HL-60 (cell line): ENCODE results near the gene NCOA5.

Experiments used
- DNase-seq, 2 experiments: peaks; one replicate each; pipeline ENCODE4 v3.0.0-alpha.2; 2010 to 2020; ENCODE audit warnings: low read depth in 1 of 2, low spot score in 1 of 2
- H3K27ac ChIP-seq: fragments of 250-450 bp; sonication (Bioruptor Pico); replicated peaks from 2 replicates; pipeline ENCODE4 v1.5.1; 2020; ENCODE audit warnings: mild to moderate bottlenecking, moderate library complexity
- H3K27me3 ChIP-seq: fragments of 250-450 bp; sonication (Bioruptor Pico); 2 replicates; pipeline ENCODE4 v1.5.1; 2021; ENCODE audit warnings: mild to moderate bottlenecking, moderate library complexity; ENCODE audit not compliant: insufficient read depth, poor library complexity, severe bottlenecking
- H3K4me3 ChIP-seq: replicated peaks from 2 replicates; pipeline ENCODE4 v1.5.1; 2011; ENCODE audit warnings: mild to moderate bottlenecking, control low read depth, low read length; ENCODE audit not compliant: insufficient read depth
- GABPA ChIP-seq: IDR thresholded peaks from 2 replicates; pipeline ENCODE4 v1.6.1; 2012; ENCODE audit warnings: low read depth
- POLR2AphosphoS5 ChIP-seq: IDR thresholded peaks from 2 replicates; pipeline ENCODE4 v1.6.1; 2012; ENCODE audit warnings: low read depth
- REST ChIP-seq: IDR thresholded peaks from 2 replicates; pipeline ENCODE4 v1.6.1; 2012; ENCODE audit warnings: low read depth; ENCODE audit not compliant: insufficient replicate concordance
- SPI1 ChIP-seq: IDR thresholded peaks from 2 replicates; pipeline ENCODE4 v1.6.1; 2012; ENCODE audit warnings: low read depth, mild to moderate bottlenecking, borderline replicate concordance
- TF ChIP-seq, protein P1 (sequence below): IDR thresholded peaks from one replicate; pipeline ENCODE4 v1.5.1; 2011; ENCODE audit warnings: low read length, control low read depth, inconsistent platforms; ENCODE audit not compliant: insufficient read depth

The NCOA5 gene

DNA sequence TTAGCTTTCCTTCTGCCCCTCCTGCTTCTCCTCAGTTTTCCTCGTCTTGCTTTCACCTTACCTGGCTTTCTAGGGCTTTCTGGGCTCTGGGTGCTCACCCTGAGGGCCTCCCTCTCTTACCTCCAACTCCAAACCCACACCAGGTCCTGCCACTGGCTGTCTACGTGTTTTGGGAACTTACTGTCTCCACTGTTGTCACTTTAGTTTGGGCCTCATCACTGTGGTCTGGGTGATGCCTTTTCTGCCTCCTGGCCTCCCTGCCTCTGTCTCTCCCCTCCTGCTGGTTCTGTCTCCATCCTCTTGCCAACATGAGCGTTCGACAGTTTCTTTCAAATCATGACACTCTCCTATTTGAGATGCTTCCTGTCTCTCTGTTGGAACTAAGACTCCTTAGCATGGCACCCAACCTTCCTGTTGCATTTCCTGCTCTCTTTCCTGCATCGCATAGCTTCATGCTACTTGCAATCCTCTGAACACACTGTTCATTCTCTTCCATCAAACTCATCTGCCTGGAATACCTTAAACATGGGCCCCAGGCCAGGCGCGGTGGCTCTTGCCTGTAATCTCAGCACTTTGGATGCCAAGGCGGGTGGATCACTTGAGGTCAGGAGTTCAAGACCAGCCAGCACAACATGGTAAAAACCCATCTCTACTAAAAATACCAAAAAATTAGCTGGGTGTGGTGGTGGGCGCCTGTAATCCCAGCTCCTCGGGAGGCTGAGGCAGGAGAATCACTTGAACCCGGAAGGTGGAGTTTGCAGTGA lies 33.9 kb upstream of the NCOA5 start:
- Histone ChIP-seq H3K27me3 (peaks cover 5% of the 10 kb centered on the region), H3K27ac (no peak overlapping the region)

GRCh38 chr20:46122516-46123481 lies 33.0 kb upstream of the NCOA5 start:
- TF ChIP-seq, protein P1, sequence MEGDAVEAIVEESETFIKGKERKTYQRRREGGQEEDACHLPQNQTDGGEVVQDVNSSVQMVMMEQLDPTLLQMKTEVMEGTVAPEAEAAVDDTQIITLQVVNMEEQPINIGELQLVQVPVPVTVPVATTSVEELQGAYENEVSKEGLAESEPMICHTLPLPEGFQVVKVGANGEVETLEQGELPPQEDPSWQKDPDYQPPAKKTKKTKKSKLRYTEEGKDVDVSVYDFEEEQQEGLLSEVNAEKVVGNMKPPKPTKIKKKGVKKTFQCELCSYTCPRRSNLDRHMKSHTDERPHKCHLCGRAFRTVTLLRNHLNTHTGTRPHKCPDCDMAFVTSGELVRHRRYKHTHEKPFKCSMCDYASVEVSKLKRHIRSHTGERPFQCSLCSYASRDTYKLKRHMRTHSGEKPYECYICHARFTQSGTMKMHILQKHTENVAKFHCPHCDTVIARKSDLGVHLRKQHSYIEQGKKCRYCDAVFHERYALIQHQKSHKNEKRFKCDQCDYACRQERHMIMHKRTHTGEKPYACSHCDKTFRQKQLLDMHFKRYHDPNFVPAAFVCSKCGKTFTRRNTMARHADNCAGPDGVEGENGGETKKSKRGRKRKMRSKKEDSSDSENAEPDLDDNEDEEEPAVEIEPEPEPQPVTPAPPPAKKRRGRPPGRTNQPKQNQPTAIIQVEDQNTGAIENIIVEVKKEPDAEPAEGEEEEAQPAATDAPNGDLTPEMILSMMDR = no peak
- TF ChIP-seq SPI1 = no peak
- no peak for TF ChIP-seq REST
- TF ChIP-seq GABPA = no peak
- no peak for TF ChIP-seq POLR2AphosphoS5
- no peak overlapping the region for H3K27ac ChIP-seq
- no peak for DNase-seq
- H3K27me3 ChIP-seq = peaks cover 13% of the 10 kb centered on the region
- H3K4me3 ChIP-seq = no peak overlapping the region

More for the DNA sequence above, 33.9 kb upstream of the NCOA5 start:
- TF ChIP-seq, protein P1 = no peak
- TF ChIP-seq GABPA (no peak), SPI1 (no peak), POLR2AphosphoS5 (no peak), REST (no peak)
- no peak for DNase-seq
- no peak overlapping the region for H3K4me3 ChIP-seq

GRCh38 chr20:46122071-46122470 lies 32.3 kb upstream of the NCOA5 start:
- TF ChIP-seq REST = no peak
- no peak for TF ChIP-seq SPI1
- no peak for TF ChIP-seq POLR2AphosphoS5
- no peak for TF ChIP-seq GABPA
- TF ChIP-seq, protein P1 = no peak
- H3K4me3 ChIP-seq = no peak overlapping the region
- H3K27ac ChIP-seq = no peak overlapping the region
- no peak for DNase-seq
- peaks cover 14% of the 10 kb centered on the region for H3K27me3 ChIP-seq
